Mesenchymal stem cell (in vitro differentiated cells and primary cell): ENCODE results near the gene AUTS2.

Source experiments
- DNase-seq: peaks from one replicate; pipeline ENCODE4 v3.0.0-alpha.2; 2013
- H2AFZ ChIP-seq: one replicate; pipeline ENCODE4 v1.6.1; 2013; ENCODE audit warnings: low read depth, mild to moderate bottlenecking, control low read depth, inconsistent platforms, low read length, moderate library complexity
- H2AK5ac ChIP-seq: 2 replicates; pipeline ENCODE4 v1.6.1; 2013; ENCODE audit warnings: low read length, moderate library complexity, mild to moderate bottlenecking, inconsistent platforms; ENCODE audit not compliant: severe bottlenecking
- H2BK120ac ChIP-seq: one replicate; pipeline ENCODE4 v1.6.1; 2013; ENCODE audit warnings: low read depth, mild to moderate bottlenecking, inconsistent platforms, low read length, moderate library complexity
- H2BK12ac ChIP-seq, 2 experiments: one replicate each; pipeline ENCODE4 v1.6.1; 2013; ENCODE audit warnings: inconsistent platforms in 2 of 2, low read length in 2 of 2, mild to moderate bottlenecking in 2 of 2, moderate library complexity in 2 of 2, control low read depth in 1 of 2
- H2BK15ac ChIP-seq: one replicate; pipeline ENCODE4 v1.6.1; 2013; ENCODE audit warnings: mild to moderate bottlenecking, low read depth, inconsistent platforms; ENCODE audit not compliant: poor library complexity, severe bottlenecking
- H2BK5ac ChIP-seq: 2 replicates; pipeline ENCODE4 v1.6.1; 2013; ENCODE audit warnings: low read depth, mild to moderate bottlenecking, low read length, control low read depth, inconsistent platforms; ENCODE audit not compliant: poor library complexity, severe bottlenecking
- H3K14ac ChIP-seq, 2 experiments: one replicate each; pipeline ENCODE4 v1.6.1; 2013; ENCODE audit warnings: inconsistent platforms in 2 of 2, low read length in 2 of 2, control low read depth in 1 of 2, mild to moderate bottlenecking in 1 of 2, moderate library complexity in 1 of 2
- H3K18ac ChIP-seq, 2 experiments: one replicate each; pipeline ENCODE4 v1.6.1; 2013; ENCODE audit warnings: inconsistent platforms in 2 of 2, low read length in 2 of 2, control low read depth in 1 of 2, low read depth in 1 of 2, mild to moderate bottlenecking in 1 of 2
- H3K23ac ChIP-seq, 2 experiments: one replicate each; pipeline ENCODE4 v1.6.1; 2013; ENCODE audit warnings: inconsistent platforms in 2 of 2, low read length in 2 of 2, mild to moderate bottlenecking in 2 of 2, moderate library complexity in 2 of 2, control low read depth in 1 of 2
- H3K27ac ChIP-seq: 2 replicates; pipeline ENCODE4 v1.5.1; 2013; ENCODE audit warnings: mild to moderate bottlenecking, moderate library complexity, low read length, control low read depth, inconsistent platforms; ENCODE audit not compliant: poor library complexity, severe bottlenecking
- H3K27me3 ChIP-seq, 2 experiments: 2 replicates each; pipeline versions ENCODE4 v1.6.1 to v1.7.0; 2013; ENCODE audit warnings: low read length in 2 of 2, mild to moderate bottlenecking in 2 of 2, moderate library complexity in 2 of 2, control low read depth in 1 of 2, inconsistent platforms in 1 of 2; ENCODE audit not compliant: control insufficient read depth in 1 of 2, insufficient read depth in 1 of 2
- H3K36me3 ChIP-seq, 2 experiments: 2 replicates each; pipeline versions ENCODE4 v1.6.1 to v1.7.0; 2013; ENCODE audit warnings: low read length in 2 of 2, control low read depth in 1 of 2, inconsistent platforms in 1 of 2, low read depth in 1 of 2, mild to moderate bottlenecking in 1 of 2; ENCODE audit not compliant: insufficient read depth in 2 of 2, control insufficient read depth in 1 of 2
- H3K4ac ChIP-seq, 2 experiments: one replicate each; pipeline ENCODE4 v1.6.1; 2013; ENCODE audit warnings: inconsistent platforms in 2 of 2, low read length in 2 of 2, mild to moderate bottlenecking in 2 of 2, moderate library complexity in 2 of 2, control low read depth in 1 of 2, low read depth in 1 of 2
- H3K4me1 ChIP-seq: 2 replicates; pipeline ENCODE4 v1.6.1; 2013; ENCODE audit warnings: low read depth, low read length, control low read depth; ENCODE audit not compliant: control insufficient read depth, insufficient read depth
- H3K4me2 ChIP-seq: 2 replicates; pipeline ENCODE4 v1.6.1; 2013; ENCODE audit warnings: low read length, mild to moderate bottlenecking, inconsistent platforms; ENCODE audit not compliant: poor library complexity, severe bottlenecking
- H3K4me3 ChIP-seq, 2 experiments: 2 replicates each; pipeline versions ENCODE4 v1.5.1 to v1.7.0; 2013; ENCODE audit warnings: low read length in 2 of 2, mild to moderate bottlenecking in 2 of 2, control low read depth in 1 of 2, low read depth in 1 of 2; ENCODE audit not compliant: insufficient read depth in 1 of 2
- H3K79me1 ChIP-seq: replicated peaks from 2 replicates; pipeline ENCODE4 v1.6.1; 2013; ENCODE audit warnings: mild to moderate bottlenecking, control low read depth, low read length, inconsistent platforms; ENCODE audit not compliant: poor library complexity, severe bottlenecking
- H3K9ac ChIP-seq: 2 replicates; pipeline ENCODE4 v1.7.0; 2013; ENCODE audit warnings: mild to moderate bottlenecking, low read length, moderate library complexity
- H3K9me3 ChIP-seq: 2 replicates; pipeline ENCODE4 v1.7.0; 2013; ENCODE audit warnings: mild to moderate bottlenecking, low read length; ENCODE audit not compliant: control insufficient read depth
- H4K8ac ChIP-seq: one replicate; pipeline ENCODE4 v1.6.1; 2013; ENCODE audit warnings: inconsistent platforms, mild to moderate bottlenecking, low read length, moderate library complexity
- H4K91ac ChIP-seq: one replicate; pipeline ENCODE4 v1.6.1; 2013; ENCODE audit warnings: mild to moderate bottlenecking, low read length, inconsistent platforms
- WGBS: methylation state at CpG from one replicate; pipeline ENCODE4 v1.1.7; 2013; ENCODE audit warnings: mixed read lengths; 5-methylcytosine and 5-hydroxymethylcytosine counted together

The AUTS2 gene

GRCh38 chr7:70165477-70166170 lies 567.3 kb downstream of the AUTS2 start:
- 83% methylated on average over 4 of the region's 7 CpGs for WGBS
- H2AFZ ChIP-seq, result no peak overlapping the region

DNA sequence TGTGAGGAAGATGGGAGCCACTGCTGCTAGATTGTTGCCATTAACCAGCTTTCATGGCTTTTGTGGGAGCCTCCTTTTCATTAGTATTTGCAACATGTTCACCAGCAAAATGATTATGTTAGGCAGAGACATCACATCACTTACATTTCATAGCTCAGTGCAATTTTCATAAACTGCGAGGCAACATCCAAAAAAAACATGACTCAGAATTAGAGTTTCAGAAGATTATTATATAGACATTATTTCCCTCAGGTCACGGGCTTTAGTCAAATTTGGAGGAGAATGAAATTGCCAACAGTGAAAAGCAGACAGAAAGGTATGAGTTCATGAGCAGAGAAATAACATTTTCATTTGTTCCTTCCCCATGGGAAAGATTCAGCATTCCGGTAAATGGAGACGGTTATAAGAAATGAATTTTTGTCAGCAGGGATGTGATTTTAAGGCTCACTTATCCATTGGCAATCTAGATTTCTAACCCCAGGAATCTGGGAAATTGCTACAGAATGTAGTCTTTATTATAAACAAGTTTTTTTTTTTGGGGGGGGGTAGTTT lies 573.2 kb downstream of the AUTS2 start:
- Histone ChIP-seq H3K27ac (no peak overlapping the region), H2BK15ac (no peak overlapping the region), H3K4me1 (no peaks in the 10 kb centered on the region), H3K79me1 (no peaks in the 10 kb centered on the region), H4K8ac (no peak overlapping the region), H3K4me2 (no peak overlapping the region), H3K4ac (no peak overlapping the region), H3K23ac (no peak overlapping the region), H4K91ac (no peak overlapping the region), H2BK5ac (no peak overlapping the region), H3K9me3 (no peaks in the 10 kb centered on the region), H3K36me3 (no peaks in the 10 kb centered on the region), H3K14ac (no peak overlapping the region), H3K18ac (no peak overlapping the region), H2AFZ (no peak overlapping the region), H2AK5ac (no peak overlapping the region), H2BK12ac (no peak overlapping the region), H2BK120ac (no peak overlapping the region), H3K4me3 (no peak overlapping the region), H3K27me3 (no peaks in the 10 kb centered on the region), H3K9ac (no peak overlapping the region)
- 97% methylated on average over 3 of the region's 4 CpGs for WGBS
- DNase-seq, result no peak

More at GRCh38 chr7:70165477-70166170, 567.3 kb downstream of the AUTS2 start:
- Histone ChIP-seq H3K27ac (no peak overlapping the region), H3K4me3 (no peak overlapping the region), H3K4me1 (no peaks in the 10 kb centered on the region), H4K91ac (no peak overlapping the region), H4K8ac (no peak overlapping the region), H2BK5ac (no peak overlapping the region), H3K4ac (no peak overlapping the region), H3K14ac (no peak overlapping the region), H3K27me3 (no peaks in the 10 kb centered on the region), H2AK5ac (no peak overlapping the region), H3K18ac (no peak overlapping the region), H3K4me2 (no peak overlapping the region), H3K23ac (no peak overlapping the region), H2BK12ac (no peak overlapping the region), H3K9me3 (no peaks in the 10 kb centered on the region), H2BK120ac (no peak overlapping the region), H3K9ac (no peak overlapping the region), H3K79me1 (no peaks in the 10 kb centered on the region), H3K36me3 (no peaks in the 10 kb centered on the region), H2BK15ac (no peak overlapping the region)
- DNase-seq, result no peak

GRCh38 chr7:70177166-70177565 lies 578.9 kb downstream of the AUTS2 start:
- H2BK120ac ChIP-seq, result no peak overlapping the region
- no peak overlapping the region for H3K18ac ChIP-seq
- WGBS, result 73% methylated on average over 2 of the region's 3 CpGs
- no peak overlapping the region for H3K4ac ChIP-seq
- H3K27ac ChIP-seq, result no peak overlapping the region
- no peak overlapping the region for H2BK5ac ChIP-seq
- peak overlapping the region; percentile 50 for H3K9ac ChIP-seq
- no peak overlapping the region for H3K23ac ChIP-seq
- H2AK5ac ChIP-seq, result no peak overlapping the region
- no peak overlapping the region for H4K91ac ChIP-seq
- H3K14ac ChIP-seq, result no peak overlapping the region
- H3K4me2 ChIP-seq, result no peak overlapping the region
- no peaks in the 10 kb centered on the region for H3K27me3 ChIP-seq
- no peaks in the 10 kb centered on the region for H3K79me1 ChIP-seq
- H4K8ac ChIP-seq, result no peak overlapping the region
- DNase-seq, result no peak
- H3K4me1 ChIP-seq, result peaks cover 4% of the 10 kb centered on the region
- H3K4me3 ChIP-seq, result no peak overlapping the region
- H2BK12ac ChIP-seq, result no peak overlapping the region
- H3K9me3 ChIP-seq, result no peaks in the 10 kb centered on the region
- no peak overlapping the region for H2AFZ ChIP-seq
- no peak overlapping the region for H2BK15ac ChIP-seq
- H3K36me3 ChIP-seq, result no peaks in the 10 kb centered on the region

- Histone ChIP-seq H2AFZ (no peak overlapping the region), H3K4me1 (peaks cover 4% of the 10 kb centered on the region), H2AK5ac (no peak overlapping the region), H3K23ac (no peak overlapping the region), H3K14ac (no peak overlapping the region), H3K18ac (no peak overlapping the region), H4K8ac (no peak overlapping the region), H2BK5ac (no peak overlapping the region), H3K36me3 (no peaks in the 10 kb centered on the region), H2BK15ac (no peak overlapping the region), H3K4ac (no peak overlapping the region), H3K27ac (no peak overlapping the region), H3K9ac (no peak overlapping the region), H3K4me2 (no peak overlapping the region), H4K91ac (no peak overlapping the region), H3K9me3 (no peaks in the 10 kb centered on the region), H3K27me3 (no peaks in the 10 kb centered on the region), H2BK12ac (no peak overlapping the region), H3K4me3 (no peak overlapping the region), H3K79me1 (no peaks in the 10 kb centered on the region), H2BK120ac (no peak overlapping the region)
- WGBS, result 71% methylated on average over 1 of the region's 2 CpGs
- no peak for DNase-seq
These were observed 579.9 kb downstream of the AUTS2 start for GRCh38 chr7:70178211-70178610.
